ENCODE data around the gene DNMT3A. TPM values are rescaled to one million over a fixed set of nuclear protein-coding genes. Genes with fewer than 3 reads are reported as not detected.

The DNMT3A gene
- total and polyA plus RNA-seq, 2 donors (not counting 1 experiment from before 2014, with no cell fraction given), result 8.9 to 24.5 TPM

DNA sequence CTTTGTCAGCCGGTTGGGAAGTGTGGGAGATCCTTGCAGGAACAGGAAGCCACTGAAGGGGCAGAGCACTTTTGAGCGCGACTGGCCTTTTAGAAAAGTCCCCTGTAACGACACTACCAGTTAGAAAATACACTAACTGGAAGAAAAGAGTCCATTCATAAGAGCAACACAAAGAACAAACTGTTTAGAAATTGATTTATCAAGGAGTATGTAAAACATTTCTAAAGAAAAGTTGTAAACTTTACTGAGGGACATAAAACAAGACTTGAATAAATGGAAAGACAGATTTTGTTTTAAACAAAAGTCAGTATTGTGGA is 143.6 kb downstream of the DNMT3A start:
- H3K79me2 ChIP-seq (ENCODE audit: control insufficient read depth, insufficient read depth, low read length), result no peaks in the 10 kb centered on the region
- no peak overlapping the region for H2AFZ ChIP-seq (ENCODE audit: insufficient read depth, low read depth, low read length, poor library complexity, severe bottlenecking)
- intact Hi-C loops (cut with micrococcal nuclease), result no loop called here
- WGBS (ENCODE audit: insufficient coverage), result no CpG with 5 or more reads among the region's 4 CpGs
- no peaks in the 10 kb centered on the region for H4K20me1 ChIP-seq (ENCODE audit: control insufficient read depth, insufficient read depth, low read length, poor library complexity, severe bottlenecking)
- no peak overlapping the region for H3K4me3 ChIP-seq (ENCODE audit: control extremely low read depth in 1 of 5, extremely low read depth in 1 of 5, insufficient read depth in 1 of 5, low read depth in 2 of 5, low read length in 4 of 5)
- CTCF ChIA-PET, result interaction anchor here (1.0 to 4.6 kb wide), 3 partner anchors 16 to 32 kb away, joined by 3 to 109 read pairs (median 28); partner anchors contain the start of gene POMC
- ATAC-seq (ENCODE audit: low read depth), result no peak
- no peak overlapping the region for H3K9ac ChIP-seq (ENCODE audit: low read length)
- H3K4me1 ChIP-seq (ENCODE audit: control insufficient read depth in 2 of 2, insufficient read depth in 2 of 2, low read length in 2 of 2), result peaks cover 12 to 20% of the 10 kb centered on the region in 2 donors
- no peak overlapping the region for H3K4me2 ChIP-seq (replicated peaks; ENCODE audit: low read depth, low read length, poor library complexity, severe bottlenecking)
- H3K27me3 ChIP-seq (replicated peaks in 1 of 4; ENCODE audit: control extremely low read depth in 1 of 4, control insufficient read depth in 3 of 4, insufficient read depth in 4 of 4, low read length in 3 of 4), result peaks cover 0 to 6% (median 1%) of the 10 kb centered on the region in 4 experiments
- peaks cover 0 to 3% (median 0%) of the 10 kb centered on the region in 3 donors for H3K9me3 ChIP-seq (ENCODE audit: control extremely low read depth in 1 of 3, control insufficient read depth in 2 of 3, insufficient read depth in 1 of 3, low read length in 2 of 3)
- Mint-ChIP-seq H3K27ac (no peak overlapping the region), H3K4me1 (peaks cover 15% of the 10 kb centered on the region), H3K4me3 (no peak overlapping the region), H3K9me3 (ENCODE audit: insufficient read depth) (no peaks in the 10 kb centered on the region), H3K27me3 (no peaks in the 10 kb centered on the region)
- no peak for TF ChIP-seq EZH2 (IDR thresholded peaks at IDR 0.05; ENCODE audit: borderline replicate concordance, insufficient read depth, low read depth, low read length, poor library complexity, severe bottlenecking)
- TF ChIP-seq, protein P1, sequence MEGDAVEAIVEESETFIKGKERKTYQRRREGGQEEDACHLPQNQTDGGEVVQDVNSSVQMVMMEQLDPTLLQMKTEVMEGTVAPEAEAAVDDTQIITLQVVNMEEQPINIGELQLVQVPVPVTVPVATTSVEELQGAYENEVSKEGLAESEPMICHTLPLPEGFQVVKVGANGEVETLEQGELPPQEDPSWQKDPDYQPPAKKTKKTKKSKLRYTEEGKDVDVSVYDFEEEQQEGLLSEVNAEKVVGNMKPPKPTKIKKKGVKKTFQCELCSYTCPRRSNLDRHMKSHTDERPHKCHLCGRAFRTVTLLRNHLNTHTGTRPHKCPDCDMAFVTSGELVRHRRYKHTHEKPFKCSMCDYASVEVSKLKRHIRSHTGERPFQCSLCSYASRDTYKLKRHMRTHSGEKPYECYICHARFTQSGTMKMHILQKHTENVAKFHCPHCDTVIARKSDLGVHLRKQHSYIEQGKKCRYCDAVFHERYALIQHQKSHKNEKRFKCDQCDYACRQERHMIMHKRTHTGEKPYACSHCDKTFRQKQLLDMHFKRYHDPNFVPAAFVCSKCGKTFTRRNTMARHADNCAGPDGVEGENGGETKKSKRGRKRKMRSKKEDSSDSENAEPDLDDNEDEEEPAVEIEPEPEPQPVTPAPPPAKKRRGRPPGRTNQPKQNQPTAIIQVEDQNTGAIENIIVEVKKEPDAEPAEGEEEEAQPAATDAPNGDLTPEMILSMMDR (IDR thresholded peaks at IDR 0.05), result no peak
- no peak for DNase-seq
- POLR2A ChIA-PET, result no interaction called here
- H3K27ac ChIP-seq (ENCODE audit: low read length in 2 of 2), result no peak overlapping the region
- H3K36me3 ChIP-seq (replicated peaks in 1 of 2; ENCODE audit: control extremely low read depth in 1 of 2, control insufficient read depth in 1 of 2, extremely low read depth in 1 of 2, insufficient read depth in 2 of 2, low read length in 1 of 2), result no peaks in the 10 kb centered on the region

GRCh38 chr2:25197336-25198208 is 144.2 kb downstream of the DNMT3A start:
- Histone ChIP-seq H3K4me2 (replicated peaks; ENCODE audit: low read depth, low read length, poor library complexity, severe bottlenecking) (no peak overlapping the region), H3K79me2 (ENCODE audit: control insufficient read depth, insufficient read depth, low read length) (no peaks in the 10 kb centered on the region), H3K27me3 (replicated peaks in 1 of 4; ENCODE audit: control extremely low read depth in 1 of 4, control insufficient read depth in 3 of 4, insufficient read depth in 4 of 4, low read length in 3 of 4) (peaks cover 0 to 6% (median 1%) of the 10 kb centered on the region in 4 experiments), H3K4me3 (ENCODE audit: control extremely low read depth in 1 of 5, extremely low read depth in 1 of 5, insufficient read depth in 1 of 5, low read depth in 2 of 5, low read length in 4 of 5) (no peak overlapping the region), H2AFZ (ENCODE audit: insufficient read depth, low read depth, low read length, poor library complexity, severe bottlenecking) (no peak overlapping the region), H3K9ac (ENCODE audit: low read length) (no peak overlapping the region), H3K27ac (ENCODE audit: low read length in 2 of 2) (no peak overlapping the region), H3K4me1 (ENCODE audit: control insufficient read depth in 2 of 2, insufficient read depth in 2 of 2, low read length in 2 of 2) (peaks cover 6 to 14% of the 10 kb centered on the region in 2 donors), H4K20me1 (ENCODE audit: control insufficient read depth, insufficient read depth, low read length, poor library complexity, severe bottlenecking) (no peaks in the 10 kb centered on the region), H3K9me3 (ENCODE audit: control extremely low read depth in 1 of 3, control insufficient read depth in 2 of 3, insufficient read depth in 1 of 3, low read length in 2 of 3) (peaks cover 0 to 3% (median 0%) of the 10 kb centered on the region in 3 donors), H3K36me3 (replicated peaks in 1 of 2; ENCODE audit: control extremely low read depth in 1 of 2, control insufficient read depth in 1 of 2, extremely low read depth in 1 of 2, insufficient read depth in 2 of 2, low read length in 1 of 2) (no peaks in the 10 kb centered on the region)
- TF ChIP-seq, protein P1 (IDR thresholded peaks at IDR 0.05), result no peak
- TF ChIP-seq EZH2 (IDR thresholded peaks at IDR 0.05; ENCODE audit: borderline replicate concordance, insufficient read depth, low read depth, low read length, poor library complexity, severe bottlenecking), result no peak
- Mint-ChIP-seq H3K27ac (no peak overlapping the region), H3K9me3 (ENCODE audit: insufficient read depth) (no peaks in the 10 kb centered on the region), H3K4me3 (no peak overlapping the region), H3K4me1 (peaks cover 14% of the 10 kb centered on the region), H3K27me3 (no peaks in the 10 kb centered on the region)
- ChIA-PET CTCF (interaction anchor here (0.8 to 4.6 kb wide), 16 partner anchors 9 to 222 kb away, joined by 3 to 109 read pairs (median 6); partner anchors contain the start of gene POMC), POLR2A (interaction anchor here (0.6 to 0.7 kb wide), 3 partner anchors 13 to 1859 kb away, joined by 3 to 4 read pairs (median 3); no protein-coding TSS in a partner anchor)
- DNase-seq (no peak), ATAC-seq (ENCODE audit: low read depth) (no peak)
- WGBS (ENCODE audit: insufficient coverage), result 49% methylated on average over 11 of the region's 12 CpGs
- intact Hi-C loops (cut with micrococcal nuclease), result loop anchor here (2.0 kb wide), 2 partner anchors 29 to 787 kb away; no protein-coding TSS in a partner anchor

All from B cell (primary cell).